Adrenal gland (tissue), 12 donors: ENCODE measurements around the gene NKPD1. TPM values are rescaled to one million over a fixed set of nuclear protein-coding genes. Genes with fewer than 3 reads are reported as not detected.

ENCODE experiments used
- DNase-seq, 7 donors: peaks; one replicate each; pipeline ENCODE4 v3.0.0-alpha.2; 2019 to 2020
- H3K27ac ChIP-seq, 5 donors: fragments of 200-600 bp; sonication (generic) in 4 of 5; 1 replicate in 3 of 5; 2 replicates in 2 of 5; pipeline versions ENCODE4 v1.5.1 to v1.8.0; 2016 to 2020; ENCODE audit warnings: mild to moderate bottlenecking in 1 of 5
- H3K27me3 ChIP-seq: fragments of 200-600 bp; 2 replicates; pipeline ENCODE4 v1.8.0; 2021
- H3K36me3 ChIP-seq, 2 donors: fragments of 200-600 bp; replicated peaks in 1 of 2; 1 replicate in 1 of 2; 2 replicates in 1 of 2; pipeline versions ENCODE4 v1.5.1 to v1.8.0; 2018 to 2022
- H3K4me1 ChIP-seq, 2 donors: fragments of 200-600 bp; replicated peaks in 1 of 2; 1 replicate in 1 of 2; 2 replicates in 1 of 2; pipeline versions ENCODE4 v1.5.1 to v1.8.0; 2018 to 2021
- H3K4me3 ChIP-seq, 4 donors: fragments of 200-600 bp; sonication (generic) in 3 of 4; one replicate each; pipeline ENCODE4 v1.5.1; 2016 to 2018
- H3K9me3 ChIP-seq, 3 donors: fragments of 200-600 bp; sonication (generic) in 1 of 3; replicated peaks in 1 of 3; 1 replicate in 2 of 3; 2 replicates in 1 of 3; pipeline versions ENCODE4 v1.5.1 to v1.8.0; 2016 to 2021
- POLR2A ChIP-seq, 2 donors: fragments of 450-650 bp; IDR thresholded peaks; one replicate each; pipeline ENCODE4 v1.6.1; 2017; ENCODE audit warnings: antibody characterized with exemption in 2 of 2, mild to moderate bottlenecking in 2 of 2, moderate library complexity in 1 of 2
- WGBS, 4 donors: extraction: QIAGEN DNeasy Blood & Tissue Kit in 2 of 4; methylation state at CpG; one replicate each; pipeline versions ENCODE4 v1.1.5 to v1.1.7; 2013 to 2017; 5-methylcytosine and 5-hydroxymethylcytosine counted together
- intact Hi-C, 2 donors: fragments of 100-400 bp; cut with DNase I; formaldehyde crosslinking; loops; one replicate each; pipeline versions ENCODE4 v1.14.1 to v1.15.0; 2022 to 2023
- polyA plus RNA-seq, 3 donors: library from polyadenylated mRNA; stranded (reverse); fragments of 200-250 nt in 2 of 3; fragments of 350-450 nt in 1 of 3; fragmentation: Illumina TruSeq in 1 of 3; extraction: RNeasy Lipid Tissue Mini Kit (QIAGEN cat#74804) in 1 of 3; gene quantifications; one replicate each; pipeline ENCODE4 v1.2.3, GENCODE V29; 2013 to 2014
- total RNA-seq, 9 donors: library from RNA; depleted of rRNA in 4 of 9; stranded (reverse); fragments of >200 nt in 4 of 9; fragments of 120-200 nt in 1 of 9; fragmentation: NEBNext Ultra II Directional in 1 of 9; extraction: Animal tissue kit (Norgen Biotek cat#: 25700) in 1 of 9; gene quantifications; one replicate each; pipeline versions ENCODE4 v1.1.0 to v1.2.4, GENCODE V29; 2013 to 2023
- TF ChIP-seq, protein P1 (sequence below), 6 experiments: fragments of 450-650 bp in 4 of 6; fragments of 200-600 bp in 2 of 6; sonication (generic) in 1 of 6; IDR thresholded peaks; 1 replicate in 5 of 6; 2 replicates in 1 of 6; pipeline versions ENCODE4 v1.5.1 to v1.8.0; 2016 to 2021; ENCODE audit warnings: antibody characterized with exemption in 6 of 6, mild to moderate bottlenecking in 2 of 6, moderate library complexity in 1 of 6
- donor health status: healthy with polysubstance abuse.
- donor health status: Bipolar disorder and iron deficiency.
- donor health status: DM: yes; HTN: yes; CAD: no.
- donor health status: DM: no; HTN: no; CAD: no.
- donor health status: DM: no; HTN: no; CAD: no.
- donor health status: DM: yes; HTN: yes; CAD: no.

Gene NKPD1
- total and polyA plus RNA-seq, 12 donors = 0.06 to 1.1 (median 0.25) TPM; not detected in 2

- peak overlapping the region in 1 of 5 donors; percentile 45 for H3K27ac ChIP-seq
- H3K4me1 ChIP-seq = peaks cover 1 to 2% of the 10 kb centered on the region in 2 donors
- TF ChIP-seq POLR2A (IDR thresholded peaks at IDR 0.05) = no peak
- TF ChIP-seq, protein P1, sequence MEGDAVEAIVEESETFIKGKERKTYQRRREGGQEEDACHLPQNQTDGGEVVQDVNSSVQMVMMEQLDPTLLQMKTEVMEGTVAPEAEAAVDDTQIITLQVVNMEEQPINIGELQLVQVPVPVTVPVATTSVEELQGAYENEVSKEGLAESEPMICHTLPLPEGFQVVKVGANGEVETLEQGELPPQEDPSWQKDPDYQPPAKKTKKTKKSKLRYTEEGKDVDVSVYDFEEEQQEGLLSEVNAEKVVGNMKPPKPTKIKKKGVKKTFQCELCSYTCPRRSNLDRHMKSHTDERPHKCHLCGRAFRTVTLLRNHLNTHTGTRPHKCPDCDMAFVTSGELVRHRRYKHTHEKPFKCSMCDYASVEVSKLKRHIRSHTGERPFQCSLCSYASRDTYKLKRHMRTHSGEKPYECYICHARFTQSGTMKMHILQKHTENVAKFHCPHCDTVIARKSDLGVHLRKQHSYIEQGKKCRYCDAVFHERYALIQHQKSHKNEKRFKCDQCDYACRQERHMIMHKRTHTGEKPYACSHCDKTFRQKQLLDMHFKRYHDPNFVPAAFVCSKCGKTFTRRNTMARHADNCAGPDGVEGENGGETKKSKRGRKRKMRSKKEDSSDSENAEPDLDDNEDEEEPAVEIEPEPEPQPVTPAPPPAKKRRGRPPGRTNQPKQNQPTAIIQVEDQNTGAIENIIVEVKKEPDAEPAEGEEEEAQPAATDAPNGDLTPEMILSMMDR (IDR thresholded peaks at IDR 0.05) = no peak
- H3K36me3 ChIP-seq = no peaks in the 10 kb centered on the region
- no peaks in the 10 kb centered on the region for H3K9me3 ChIP-seq
- H3K4me3 ChIP-seq = no peak overlapping the region
- intact Hi-C loops = no loop called here
- no peak for DNase-seq
- WGBS, 4 donors = 59 to 68% (median 63%) methylated on average over 3 to 4 of the region's 4 CpGs
- no peaks in the 10 kb centered on the region for H3K27me3 ChIP-seq
Observed at GRCh38 chr19:45172173-45172572, 11.4 kb upstream of the NKPD1 start.

GRCh38 chr19:45171211-45171623 lies 10.4 kb upstream of the NKPD1 start:
- Histone ChIP-seq H3K27ac (peak overlapping the region in 1 of 5 donors; percentile 10), H3K4me3 (no peak overlapping the region), H3K4me1 (no peaks in the 10 kb centered on the region), H3K36me3 (no peaks in the 10 kb centered on the region), H3K9me3 (no peaks in the 10 kb centered on the region), H3K27me3 (no peaks in the 10 kb centered on the region)
- no peak for TF ChIP-seq POLR2A (IDR thresholded peaks at IDR 0.05)
- TF ChIP-seq, protein P1 (IDR thresholded peaks at IDR 0.05) = no peak
- whole genome bisulfite sequencing, 4 donors = 52 to 61% (median 54%) methylated on average over 7 of the region's 7 CpGs
- DNase-seq = peak in 1 of 7 donors; percentile 37
- intact Hi-C loops = no loop called here

DNA sequence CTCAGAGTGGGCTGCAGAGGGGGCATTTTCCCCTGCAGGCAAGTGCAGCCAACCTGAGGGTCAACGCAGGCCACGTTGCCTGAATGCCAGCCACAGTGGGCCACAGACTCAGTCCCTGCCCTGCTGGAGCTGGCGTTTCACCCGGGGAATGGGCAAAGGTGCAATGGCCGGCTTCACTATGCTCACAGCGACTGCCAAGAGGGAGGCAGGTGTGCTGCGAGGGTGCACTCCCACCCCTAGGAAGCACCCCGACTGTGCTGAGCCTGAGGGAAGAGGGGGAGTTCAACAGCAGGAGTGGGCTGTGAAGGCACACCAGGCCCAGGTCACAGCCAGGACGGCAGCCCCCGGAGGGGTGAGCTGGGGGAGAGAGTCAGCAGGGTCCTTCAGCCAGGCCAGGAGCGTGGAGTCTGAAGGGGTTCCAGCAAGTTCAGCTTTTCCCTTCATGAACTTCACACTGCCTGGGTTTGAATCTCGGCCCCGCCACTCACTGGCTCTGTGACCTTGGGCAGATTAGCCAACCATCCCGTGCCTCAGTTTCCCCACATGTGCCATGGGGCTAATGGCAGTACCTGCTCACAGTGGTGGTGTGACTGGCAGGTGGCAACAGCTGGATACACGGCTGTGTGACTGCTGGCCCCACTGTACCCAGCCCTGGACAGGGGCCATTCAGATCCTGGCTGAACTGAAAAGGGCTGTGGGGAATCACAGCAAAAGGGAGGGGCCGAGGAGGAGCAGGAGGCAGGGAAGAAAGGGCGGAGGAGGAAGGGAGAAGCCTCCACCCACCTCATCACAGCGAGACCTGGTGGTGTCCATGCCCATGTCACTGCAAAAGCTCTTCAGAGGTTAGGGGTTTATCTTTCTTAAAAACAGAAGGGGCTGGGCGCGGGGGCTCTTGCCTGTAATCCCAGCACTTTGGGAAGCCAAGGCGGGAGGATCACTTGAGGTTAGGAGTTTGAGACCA lies 9.6 kb upstream of the NKPD1 start:
- H3K4me1 ChIP-seq = no peaks in the 10 kb centered on the region
- H3K36me3 ChIP-seq = no peaks in the 10 kb centered on the region
- H3K27ac ChIP-seq = peak overlapping the region in 1 of 5 donors; percentile 1
- intact Hi-C loops = no loop called here
- H3K27me3 ChIP-seq = no peaks in the 10 kb centered on the region
- TF ChIP-seq, protein P1 (IDR thresholded peaks at IDR 0.05) = no peak
- no peak for TF ChIP-seq POLR2A (IDR thresholded peaks at IDR 0.05)
- WGBS, 4 donors = 75 to 81% (median 77%) methylated on average over 13 to 21 of the region's 21 CpGs
- H3K4me3 ChIP-seq = no peak overlapping the region
- DNase-seq = no peak
- H3K9me3 ChIP-seq = no peaks in the 10 kb centered on the region

GRCh38 chr19:45169602-45170001 lies 8.8 kb upstream of the NKPD1 start:
- 84 to 96% (median 93%) methylated on average over 8 to 10 of the region's 10 CpGs for WGBS, 4 donors

More at GRCh38 chr19:45169602-45170001, 8.8 kb upstream of the NKPD1 start:
- Histone ChIP-seq H3K36me3 (no peaks in the 10 kb centered on the region), H3K4me1 (no peaks in the 10 kb centered on the region), H3K27me3 (no peaks in the 10 kb centered on the region), H3K27ac (no peak overlapping the region), H3K9me3 (no peaks in the 10 kb centered on the region), H3K4me3 (no peak overlapping the region)
- intact Hi-C loops = no loop called here
- no peak for DNase-seq
- TF ChIP-seq, protein P1 (IDR thresholded peaks at IDR 0.05) = no peak
- TF ChIP-seq POLR2A (IDR thresholded peaks at IDR 0.05) = no peak
